ENCODE data around the gene HMGN1. TPM values are rescaled to one million over a fixed set of nuclear protein-coding genes. Genes with fewer than 3 reads are reported as not detected.

HMGN1 gene
- 10 to 100 TPM; 37.1 to 39.6 TPM for total RNA-seq

GRCh38 chr21:39348355-39349210, at the start of gene HMGN1:
TSS of gene HMGN1 (minus strand) at chr21:39349088. CDS start at chr21:39348917, 171 bp downstream.
- DNase-seq (ENCODE audit: low spot score) = peak; percentile 76
- TF ChIP-seq CTCF (IDR thresholded peaks at IDR 0.05) = no peak
- peaks cover 8% of the 10 kb centered on the region for H3K36me3 ChIP-seq
- peak within 1 kb of the TSS; percentile 80 to 87 for H3K4me3 ChIP-seq
- H3K27me3 ChIP-seq = no peaks in the 10 kb centered on the region
- peak within 1 kb of the TSS; percentile 93 to 95 for H3K27ac ChIP-seq
- peaks cover 0 to 30% of the 10 kb centered on the region in 2 donors for H3K4me1 ChIP-seq
- no peaks in the 10 kb centered on the region for H3K9me3 ChIP-seq

- Histone ChIP-seq H3K27ac (no peak overlapping the region), H3K4me1 (no peaks in the 10 kb centered on the region), H3K9me3 (no peaks in the 10 kb centered on the region), H3K4me3 (no peak overlapping the region), H3K36me3 (peaks cover 38% of the 10 kb centered on the region), H3K27me3 (no peaks in the 10 kb centered on the region)
- no peak for TF ChIP-seq CTCF (IDR thresholded peaks at IDR 0.05)
- no peak for DNase-seq (ENCODE audit: low spot score)
Measured at GRCh38 chr21:39397646-39398385, 48.9 kb upstream of the HMGN1 start.

- Histone ChIP-seq H3K36me3 (peaks cover 48% of the 10 kb centered on the region), H3K4me3 (no peak overlapping the region), H3K4me1 (peaks cover 0 to 24% of the 10 kb centered on the region in 2 donors), H3K27me3 (no peaks in the 10 kb centered on the region), H3K9me3 (no peaks in the 10 kb centered on the region), H3K27ac (no peak overlapping the region)
- no peak for DNase-seq (ENCODE audit: low spot score)
- TF ChIP-seq CTCF (IDR thresholded peaks at IDR 0.05) = no peak
Measured at GRCh38 chr21:39392981-39393380, 44.1 kb upstream of the HMGN1 start.

- H3K27me3 ChIP-seq = no peaks in the 10 kb centered on the region
- TF ChIP-seq CTCF (IDR thresholded peaks at IDR 0.05) = no peak
- H3K9me3 ChIP-seq = no peaks in the 10 kb centered on the region
- peaks cover 0 to 45% of the 10 kb centered on the region in 2 donors for H3K4me1 ChIP-seq
- no peak overlapping the region for H3K4me3 ChIP-seq
- peaks cover 37% of the 10 kb centered on the region for H3K36me3 ChIP-seq
- no peak for DNase-seq (ENCODE audit: low spot score)
- H3K27ac ChIP-seq = no peak overlapping the region
Measured at GRCh38 chr21:39390212-39390765, 41.4 kb upstream of the HMGN1 start.

- Histone ChIP-seq H3K4me3 (peak overlapping the region in 1 of 2 donors; percentile 53), H3K27me3 (no peaks in the 10 kb centered on the region), H3K9me3 (no peaks in the 10 kb centered on the region), H3K27ac (peak overlapping the region in 1 of 2 donors; percentile 75), H3K4me1 (peaks cover 0 to 46% of the 10 kb centered on the region in 2 donors), H3K36me3 (peaks cover 22% of the 10 kb centered on the region)
- DNase-seq (ENCODE audit: low spot score) = no peak
- peak; percentile 0 to 3 for TF ChIP-seq CTCF (IDR thresholded peaks at IDR 0.05)
Measured at GRCh38 chr21:39388811-39389155, 39.9 kb upstream of the HMGN1 start.
